Measurements from ENCODE around the gene GART.

Gene GART

GRCh38 chr21:33552999-33553598, 11.2 kb upstream of the GART start:
- no peak for DNase-seq

GRCh38 chr21:33552093-33552998, 10.4 kb upstream of the GART start:
- DNase-seq = no peak

GRCh38 chr21:33551664-33552063, 9.7 kb upstream of the GART start:
- DNase-seq = no peak

GRCh38 chr21:33550772-33551660, 9.1 kb upstream of the GART start:
- no peak for DNase-seq

- DNase-seq = no peak
Measured at GRCh38 chr21:33549848-33550771, 8.2 kb upstream of the GART start.

- no peak for DNase-seq
Measured at GRCh38 chr21:33546086-33546485, 4.2 kb upstream of the GART start.

- DNase-seq = no peak
Measured at GRCh38 chr21:33544451-33545195, 2.7 kb upstream of the GART start.

GRCh38 chr21:33543505-33544129, 1.7 kb upstream of the GART start:
- no peak for DNase-seq

GRCh38 chr21:33542640-33543504, 955 bp upstream of the GART start, which contains the start of gene SON:
SON (plus strand) TSS chr21:33543038; CDS start chr21:33543093, 55 bp downstream.
- DNase-seq = peak; percentile 90 to 95 (median 94)

GRCh38 chr21:33541105-33541711, 709 bp downstream of the GART start:
- DNase-seq = no peak

- no peak for DNase-seq
Measured at GRCh38 chr21:33540711-33541104, 1.2 kb downstream of the GART start.

GRCh38 chr21:33539616-33540015, 2.3 kb downstream of the GART start:
- no peak for DNase-seq

GRCh38 chr21:33537212-33537611, 4.7 kb downstream of the GART start:
- DNase-seq = no peak

GRCh38 chr21:33531007-33531406, 10.9 kb downstream of the GART start:
- no peak for DNase-seq

GRCh38 chr21:33522953-33523349, 19.0 kb downstream of the GART start:
- no peak for DNase-seq

- no peak for DNase-seq
Measured at GRCh38 chr21:33522297-33522952, 19.5 kb downstream of the GART start.

- no peak for DNase-seq
Measured at GRCh38 chr21:33518899-33519298, 23.0 kb downstream of the GART start.

GRCh38 chr21:33514229-33514628, 27.7 kb downstream of the GART start:
- no peak for DNase-seq

GRCh38 chr21:33512481-33512880, 29.4 kb downstream of the GART start:
- DNase-seq = no peak

Data from activated naive CD4-positive, alpha-beta T cell (primary cell).